GM18867 (cell line): ENCODE measurements around the gene PNKP.

Source experiments
- ATAC-seq: cut with Tn5 transposase; IDR thresholded peaks from one replicate; pipeline ENCODE4 v1.9.1; 2021; ENCODE audit warnings: mild to moderate bottlenecking, moderate library complexity; ENCODE audit not compliant: unreplicated experiment

The PNKP gene

DNA sequence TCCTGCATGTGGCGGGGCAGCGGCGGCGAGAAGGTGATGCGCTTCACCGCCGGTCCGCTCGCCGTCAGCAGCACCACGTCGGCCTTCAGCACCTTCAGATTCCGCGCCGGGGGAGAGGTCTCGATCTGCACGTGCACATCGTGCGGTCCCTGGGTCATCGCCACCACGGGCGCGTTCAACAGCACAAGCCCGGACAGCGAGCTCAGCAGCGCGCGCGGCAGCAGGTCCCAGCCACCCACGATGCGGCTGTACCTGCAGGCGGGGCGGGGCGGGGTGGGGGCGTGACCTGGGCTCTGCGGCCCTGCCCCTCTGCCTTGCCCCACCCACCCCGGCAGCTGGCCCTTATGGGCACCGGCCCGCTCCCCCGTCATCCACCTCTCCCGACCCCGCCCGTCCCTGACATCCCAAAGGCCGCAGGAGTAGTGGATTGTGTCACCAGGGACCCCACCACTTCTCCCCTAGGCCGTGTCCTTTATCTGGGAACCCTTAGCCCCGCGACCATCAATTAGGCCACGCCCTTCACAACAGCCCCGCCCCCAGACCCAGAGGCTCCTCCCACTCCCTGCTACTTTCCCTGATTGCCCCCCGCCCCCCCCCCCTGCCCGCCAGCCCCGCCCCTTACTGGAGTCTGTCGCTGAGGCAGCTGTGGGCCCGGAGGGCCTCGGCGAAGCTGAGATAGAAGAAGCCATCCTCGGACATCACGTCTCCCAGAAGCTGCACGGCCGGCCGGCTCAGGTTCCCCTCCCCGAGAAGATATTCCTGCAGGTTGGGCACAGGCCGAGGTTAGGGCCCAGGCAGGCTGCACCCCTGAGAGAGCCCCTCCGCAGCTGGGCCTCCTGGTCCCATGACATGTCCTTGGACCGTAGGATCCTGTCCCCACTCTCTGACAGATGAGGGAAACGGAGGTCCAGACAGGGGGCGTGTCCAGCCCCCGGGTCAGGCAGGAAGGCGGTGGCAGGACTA lies 23.3 kb upstream of the PNKP start:
- no peak for ATAC-seq

DNA sequence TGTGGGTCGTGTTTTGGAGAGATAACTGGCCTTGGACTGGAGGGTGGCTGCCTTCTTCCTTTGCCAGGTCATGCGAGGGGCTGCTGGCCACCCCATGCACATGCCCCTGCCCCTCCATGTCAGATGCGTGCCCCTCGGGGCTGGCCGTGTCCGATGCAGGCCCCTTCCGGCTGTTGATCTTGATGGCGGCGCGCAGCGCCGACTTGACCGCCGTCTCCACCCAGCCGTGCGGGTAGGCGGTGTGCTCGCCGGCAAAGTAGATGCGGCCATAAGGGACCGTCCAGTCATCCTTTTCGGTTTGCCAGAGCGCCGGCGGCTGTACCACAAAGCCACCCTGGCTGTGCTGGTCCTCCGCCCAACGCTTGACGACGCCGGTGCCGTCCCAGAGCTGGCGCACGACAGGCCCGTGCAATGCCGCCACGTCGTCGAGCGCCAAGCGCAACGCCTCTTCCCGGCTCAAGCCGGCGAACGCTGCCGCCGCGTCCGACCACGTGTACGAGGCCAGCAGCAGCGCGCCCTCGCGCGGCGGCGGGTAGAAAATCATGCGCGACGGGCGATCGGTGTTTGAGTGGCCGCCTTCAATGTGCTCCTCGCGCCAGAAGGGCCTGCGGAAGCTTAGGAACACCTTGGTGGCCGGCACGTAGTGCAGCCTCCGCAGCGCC lies 22.4 kb upstream of the PNKP start:
- ATAC-seq = no peak

DNA sequence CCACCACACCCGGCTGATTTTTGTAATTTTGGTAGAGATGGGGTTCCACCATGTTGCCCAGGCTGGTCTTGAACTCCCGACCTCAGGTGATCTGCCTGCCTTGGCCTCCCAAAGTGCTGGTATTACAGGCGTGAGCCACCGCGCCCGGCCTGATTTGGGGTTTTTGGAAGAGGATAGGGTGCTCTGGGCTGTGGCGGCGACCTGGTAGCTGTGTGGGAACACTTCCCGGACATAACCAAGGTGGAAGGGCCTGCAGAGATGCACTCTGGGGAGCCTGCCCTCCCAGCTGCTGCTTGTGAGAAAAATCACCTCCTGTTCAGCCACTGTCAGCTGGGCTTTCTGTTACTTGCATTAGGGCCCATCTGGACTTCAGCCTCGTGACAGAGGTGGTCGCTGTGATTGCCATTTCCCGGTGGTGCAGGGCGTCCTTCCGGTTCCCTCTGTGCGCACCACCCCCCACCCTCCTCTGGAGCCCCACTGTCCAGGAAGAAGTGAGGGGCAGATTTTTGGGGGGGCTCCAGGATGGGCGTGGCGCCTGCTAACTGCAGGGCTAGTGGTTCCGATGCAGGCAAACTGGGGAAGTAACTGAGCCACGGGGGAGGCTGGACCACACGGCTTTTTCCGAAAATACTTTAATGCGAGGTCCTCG lies 21.8 kb upstream of the PNKP start:
- no peak for ATAC-seq

DNA sequence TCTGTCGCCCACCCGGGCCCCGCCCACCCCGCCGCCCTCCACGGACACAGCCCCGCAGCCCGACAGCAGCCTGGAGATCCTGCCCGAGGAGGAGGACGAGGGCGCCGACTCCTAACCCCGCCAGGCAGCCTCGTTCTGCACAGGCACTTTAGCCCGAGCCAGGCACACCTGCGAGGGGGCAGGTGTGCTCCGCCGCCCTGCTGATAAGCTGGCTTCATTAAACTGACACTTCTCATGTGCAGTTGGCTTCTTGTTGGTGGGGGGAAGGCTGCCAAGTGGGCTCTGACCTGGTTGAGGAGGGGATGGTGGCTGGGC lies 21.1 kb upstream of the PNKP start:
- ATAC-seq = no peak

DNA sequence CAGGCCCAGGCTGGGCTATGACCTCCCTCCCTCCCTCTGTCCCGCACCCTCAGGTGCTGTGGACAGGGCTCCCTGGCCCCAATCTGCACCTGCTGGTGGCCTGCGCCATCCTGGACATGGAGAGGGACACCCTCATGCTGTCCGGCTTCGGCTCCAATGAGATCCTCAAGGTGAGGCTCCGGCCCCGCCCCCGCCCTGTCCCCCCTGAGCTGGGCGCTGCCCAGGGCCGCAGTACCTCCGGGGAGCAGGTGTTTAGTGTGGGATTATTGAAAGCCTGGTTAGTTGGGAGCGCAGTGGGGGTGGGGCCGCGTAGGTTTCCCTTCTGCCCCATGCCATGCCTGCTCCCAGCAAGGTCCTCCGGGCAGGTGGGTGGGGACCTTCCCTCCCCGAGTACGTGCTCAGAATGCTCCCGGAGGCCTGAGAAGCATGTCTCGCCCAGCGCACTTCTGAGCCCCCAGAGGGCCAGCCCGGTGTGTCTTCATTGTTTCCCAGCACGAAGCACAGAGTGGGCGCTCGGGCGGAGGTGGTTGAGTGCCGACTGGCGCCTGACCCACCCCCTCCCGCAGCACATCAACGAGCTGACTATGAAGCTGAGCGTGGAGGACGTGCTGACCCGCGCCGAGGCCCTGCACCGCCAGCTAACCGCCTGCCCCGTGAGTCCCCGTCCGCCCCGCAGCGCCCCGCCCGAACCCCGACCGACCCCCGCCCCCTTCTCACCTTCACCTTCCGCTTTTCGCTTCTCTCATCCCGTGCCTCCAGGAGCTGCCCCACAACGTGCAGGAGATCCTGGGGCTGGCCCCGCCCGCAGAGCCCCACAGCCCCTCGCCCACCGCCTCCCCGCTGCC lies 20.5 kb upstream of the PNKP start:
- no peak for ATAC-seq

DNA sequence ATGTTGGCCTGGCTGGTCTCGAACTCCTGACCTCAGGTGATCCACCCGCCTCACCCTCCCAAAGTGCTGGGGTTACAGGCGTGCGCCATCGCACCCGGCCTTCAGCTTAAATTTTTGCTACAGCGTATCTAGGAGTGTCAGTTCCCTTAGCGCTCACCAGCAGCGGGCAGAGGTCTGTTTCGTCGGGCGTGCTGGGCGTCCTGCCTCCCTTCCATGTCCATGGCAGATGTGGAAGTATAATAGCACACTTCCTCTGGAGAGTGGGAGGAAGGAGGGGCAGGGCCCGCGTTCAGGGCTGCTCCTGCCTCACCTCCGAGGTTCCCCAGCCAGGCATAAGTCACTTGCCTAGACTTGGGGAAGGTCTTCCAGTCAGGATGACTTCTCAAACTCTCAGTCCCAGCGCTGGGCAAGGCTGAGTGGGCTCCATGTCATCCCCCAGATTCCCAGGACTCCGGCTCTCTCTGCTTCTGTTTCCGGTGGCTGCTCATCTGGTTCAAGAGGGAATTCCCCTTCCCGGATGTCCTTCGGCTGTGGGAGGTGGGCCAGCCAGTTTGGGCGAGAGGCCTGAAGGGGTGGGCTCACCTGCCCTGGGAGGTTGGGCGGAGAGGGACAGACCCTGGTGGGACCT lies 19.8 kb upstream of the PNKP start:
- ATAC-seq = no peak

DNA sequence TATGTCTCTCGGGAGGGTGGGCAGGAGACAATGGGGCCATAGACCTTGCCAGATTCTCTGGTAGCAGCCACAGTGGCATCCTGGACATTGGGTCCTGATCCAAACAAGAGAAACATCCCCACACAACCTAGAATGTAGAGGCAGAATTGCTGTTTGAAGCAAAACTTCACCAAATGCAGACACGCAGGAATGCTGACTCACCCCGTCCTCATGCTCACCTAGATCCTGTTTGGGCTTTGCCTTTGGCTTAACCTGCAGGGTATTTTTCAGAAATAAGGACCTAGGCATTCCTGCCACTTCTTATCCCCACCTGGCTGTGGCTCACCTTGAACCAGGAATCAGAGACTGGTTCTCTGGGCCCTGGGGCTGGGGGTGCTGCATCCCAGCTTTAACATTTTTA lies 17.4 kb upstream of the PNKP start:
- ATAC-seq = no peak

DNA sequence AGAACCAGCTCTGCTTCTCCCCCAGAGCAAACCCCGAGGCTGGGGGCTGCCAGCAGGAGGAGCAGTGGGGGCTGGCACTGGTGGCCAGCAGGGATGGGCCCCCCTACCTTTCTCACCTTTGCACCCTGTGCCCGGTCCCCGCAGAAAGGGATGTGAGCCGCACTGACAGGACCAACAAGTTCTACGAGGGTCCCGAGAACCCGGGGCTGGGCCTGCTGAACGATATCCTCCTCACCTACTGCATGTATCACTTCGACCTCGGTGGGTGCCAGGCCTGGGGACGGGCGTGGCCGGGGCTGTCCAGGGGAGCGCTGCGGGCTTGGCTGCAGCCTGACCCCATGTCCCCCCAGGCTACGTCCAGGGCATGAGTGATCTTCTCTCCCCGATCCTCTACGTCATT lies 16.7 kb upstream of the PNKP start:
- ATAC-seq = no peak

DNA sequence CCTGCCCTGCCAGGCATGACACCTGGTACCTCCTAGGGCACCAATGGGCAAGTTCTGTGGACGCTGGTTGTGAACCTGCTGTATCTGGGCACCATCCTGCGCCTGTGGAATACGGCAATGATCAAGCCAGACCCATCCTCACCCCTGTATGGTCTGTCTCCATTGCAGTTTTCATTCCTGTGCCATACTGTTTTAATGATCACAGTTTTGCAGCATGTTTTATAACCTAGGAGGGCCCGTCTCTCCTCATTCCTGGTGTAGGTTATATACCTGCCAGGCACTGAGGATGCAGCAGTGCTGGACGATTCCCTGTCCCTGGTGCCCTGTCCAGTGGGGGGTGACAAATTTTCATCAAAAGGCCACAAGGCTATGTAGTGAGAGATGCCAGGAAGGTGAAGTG lies 15.7 kb upstream of the PNKP start:
- no peak for ATAC-seq

DNA sequence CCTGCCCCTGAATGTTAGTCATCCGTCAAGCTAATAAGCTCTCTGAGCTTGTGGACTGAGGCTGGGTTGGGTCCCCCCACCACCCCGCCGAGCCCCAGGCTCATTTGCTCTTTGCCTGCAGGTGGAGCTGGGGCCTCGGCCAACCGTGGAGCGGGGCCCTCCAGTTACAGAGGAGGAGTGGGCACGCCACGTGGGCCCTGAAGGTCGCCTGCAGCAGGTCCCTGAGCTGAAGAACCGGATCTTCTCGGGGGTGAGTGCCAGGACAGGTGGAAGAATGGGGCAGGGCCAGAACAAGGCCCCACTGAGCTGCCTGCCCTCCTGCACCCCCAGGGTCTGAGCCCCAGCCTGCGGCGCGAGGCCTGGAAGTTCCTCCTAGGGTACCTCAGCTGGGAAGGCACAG lies 15.3 kb upstream of the PNKP start:
- ATAC-seq = no peak

DNA sequence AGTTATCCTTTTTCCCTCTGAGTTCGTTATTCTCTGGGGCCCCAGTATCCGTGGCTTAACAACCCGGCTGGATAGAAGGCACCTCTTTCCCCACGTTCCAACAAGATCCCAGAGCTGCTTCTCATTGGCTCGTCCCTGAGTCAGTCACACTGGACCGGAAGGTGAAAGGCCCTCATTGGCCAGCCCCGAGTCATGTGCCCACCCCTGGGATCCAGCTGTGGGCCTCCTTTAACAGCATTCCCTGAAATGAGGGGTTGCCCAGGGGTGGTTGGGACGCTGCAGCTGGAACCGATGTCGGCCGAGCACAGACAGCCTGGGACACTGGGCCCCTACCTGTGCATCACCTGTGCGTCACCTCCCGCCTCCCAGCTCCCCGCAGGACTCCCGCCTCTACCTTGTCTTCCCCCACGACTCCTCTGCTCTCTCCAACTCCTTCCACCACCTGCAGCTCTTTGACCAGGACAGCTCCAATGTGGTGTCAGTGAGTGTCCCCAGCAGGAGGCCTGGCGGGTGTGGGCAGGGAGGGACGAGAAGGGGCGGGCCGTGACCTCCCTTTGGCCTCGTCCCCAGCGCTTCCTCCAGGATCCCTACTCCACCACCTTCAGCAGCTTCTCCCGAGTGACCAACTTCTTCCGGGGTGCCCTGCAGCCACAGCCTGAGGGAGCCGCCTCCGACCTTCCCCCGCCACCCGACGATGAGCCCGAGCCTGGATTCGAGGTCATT lies 14.5 kb upstream of the PNKP start:
- no peak for ATAC-seq

DNA sequence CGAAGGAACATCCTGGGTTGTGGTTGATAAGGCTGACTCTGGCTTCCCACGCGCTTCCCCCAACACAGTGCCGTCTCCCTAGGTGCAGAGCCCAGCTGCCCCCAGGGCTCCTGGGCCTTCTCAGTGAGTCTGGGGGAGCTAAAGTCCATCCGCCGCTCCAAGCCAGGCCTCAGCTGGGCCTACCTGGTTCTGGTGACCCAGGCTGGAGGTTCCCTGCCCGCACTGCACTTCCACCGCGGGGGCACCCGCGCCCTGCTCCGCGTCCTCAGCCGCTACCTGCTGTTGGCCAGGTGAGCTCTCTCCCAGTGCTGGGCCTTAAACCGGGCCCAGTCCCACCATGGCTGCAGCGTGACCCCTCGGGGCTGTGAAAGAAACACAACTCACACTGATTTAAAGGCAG lies 13.8 kb upstream of the PNKP start:
- no peak for ATAC-seq

DNA sequence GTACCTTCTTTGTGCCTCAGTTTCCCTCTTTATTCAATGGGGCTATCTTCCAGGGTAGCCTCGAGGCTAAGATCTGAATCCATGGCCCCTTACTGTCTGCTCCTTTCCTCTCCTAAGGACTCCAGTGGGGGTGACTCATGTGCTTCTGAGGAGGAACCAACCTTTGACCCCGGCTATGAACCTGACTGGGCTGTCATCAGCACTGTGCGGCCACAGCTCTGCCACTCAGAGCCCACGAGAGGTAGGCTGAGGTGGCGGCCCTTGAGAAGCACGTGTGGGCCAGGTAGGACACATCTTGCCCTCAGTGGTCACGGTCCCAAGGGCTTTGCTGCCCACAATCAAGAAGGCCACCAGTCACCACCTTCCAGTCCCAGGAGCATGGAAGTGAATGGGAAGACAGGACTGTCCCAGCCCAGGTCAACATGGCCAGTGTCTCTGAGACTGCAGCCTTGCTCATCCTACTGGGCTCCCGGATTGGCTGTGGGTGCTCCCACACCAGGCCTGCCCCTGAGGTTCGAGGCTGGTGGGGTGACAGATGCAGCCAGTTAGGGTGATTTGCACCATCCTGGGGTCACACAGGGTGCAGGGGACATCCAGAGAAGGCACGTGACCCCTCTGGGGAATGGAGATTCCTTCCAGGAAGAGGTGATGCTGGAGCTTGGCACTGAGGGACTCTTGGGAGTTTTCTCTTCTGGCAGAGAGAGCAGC lies 12.9 kb upstream of the PNKP start:
- ATAC-seq = no peak

DNA sequence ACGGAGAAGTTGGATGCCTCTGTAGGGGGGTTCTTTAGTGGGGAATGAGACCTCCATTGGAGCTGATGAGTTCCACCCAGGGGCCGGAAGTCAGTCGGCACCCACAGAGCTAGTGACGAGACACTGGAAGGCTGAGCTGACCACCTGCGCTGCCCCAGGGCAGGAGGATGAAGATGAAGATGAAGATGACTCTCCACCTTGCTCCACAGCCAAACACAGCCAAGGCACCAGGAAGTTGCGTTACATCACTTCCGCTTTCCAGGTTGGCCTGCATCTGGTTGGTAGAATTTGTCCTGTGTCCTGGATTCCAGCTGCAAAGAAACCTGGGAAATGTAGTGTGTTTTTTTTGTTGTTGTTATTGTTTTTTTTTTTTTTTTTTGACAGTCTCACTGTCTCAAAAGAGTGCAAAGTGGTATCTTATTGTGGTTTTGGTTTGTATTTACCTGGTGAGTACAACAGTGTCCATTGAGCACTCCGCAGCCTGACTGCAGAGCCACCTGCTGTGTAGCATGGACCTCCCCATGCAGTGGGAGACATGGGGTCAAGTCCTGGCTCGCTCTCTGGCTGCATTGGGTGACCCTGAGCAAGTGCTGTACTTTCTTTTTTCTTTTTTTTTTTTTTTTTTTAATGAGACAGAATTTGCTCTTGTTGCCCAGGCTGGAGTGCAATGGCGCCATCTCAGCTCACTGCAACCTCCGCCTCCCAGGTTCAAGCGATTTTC lies 12.0 kb upstream of the PNKP start:
- no peak for ATAC-seq

DNA sequence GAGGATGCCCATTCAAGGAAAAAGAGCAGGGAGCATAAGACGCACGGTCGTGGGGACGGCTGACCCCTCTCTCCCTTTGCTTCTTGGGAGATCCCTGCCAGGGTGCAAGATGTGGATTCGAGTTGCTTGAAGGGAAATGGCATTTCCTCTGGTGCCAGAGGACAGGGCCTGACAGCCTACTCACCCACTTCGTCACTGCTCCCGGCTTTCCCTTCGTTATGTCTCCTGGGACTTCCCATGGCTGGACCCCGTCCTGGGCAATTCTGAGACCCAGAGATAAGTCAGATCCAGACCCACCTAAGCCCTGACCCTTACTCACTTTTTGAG lies 11.3 kb upstream of the PNKP start:
- no peak for ATAC-seq

DNA sequence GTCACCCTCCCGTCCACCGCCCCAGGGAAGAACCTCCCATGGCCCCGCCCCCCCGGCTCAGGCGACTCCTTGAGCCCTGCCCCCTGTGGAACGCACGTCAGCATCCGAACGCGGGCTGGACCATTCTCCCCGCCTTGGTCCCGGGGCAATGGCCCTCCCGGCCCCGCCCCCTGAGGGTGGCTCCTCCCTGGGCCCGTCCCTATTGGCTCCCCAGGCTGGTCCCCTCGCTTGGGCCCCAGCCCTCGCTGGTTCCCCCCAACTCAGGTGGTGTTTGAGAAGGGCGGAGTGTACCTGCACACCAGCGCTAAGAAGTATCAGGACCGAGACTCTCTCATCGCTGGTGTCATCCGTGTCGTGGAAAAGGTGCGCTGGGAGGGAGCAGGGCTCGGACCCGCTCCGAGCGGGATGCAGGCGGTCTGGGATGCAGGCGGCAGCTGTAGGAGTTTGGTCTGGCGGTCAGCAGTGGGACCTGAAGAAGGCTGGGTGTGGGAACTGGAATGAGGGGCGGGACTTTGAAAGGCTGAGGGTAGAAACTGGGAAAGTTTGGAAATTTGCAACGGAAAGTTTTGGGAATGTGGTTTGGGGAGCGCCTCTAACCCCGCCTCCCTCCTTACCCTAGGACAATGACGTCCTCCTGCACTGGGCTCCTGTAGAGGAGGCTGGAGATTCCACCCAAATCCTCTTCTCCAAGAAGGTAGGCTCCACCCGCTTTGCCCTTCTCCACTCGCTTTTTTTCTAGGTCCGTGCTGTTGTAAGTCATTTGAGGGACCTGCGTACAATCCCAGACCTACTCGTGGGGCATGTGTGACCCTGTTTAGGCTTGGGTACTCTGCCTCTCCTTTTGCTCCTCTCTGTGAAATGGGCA lies 10.7 kb upstream of the PNKP start:
- peak; percentile 42 for ATAC-seq

DNA sequence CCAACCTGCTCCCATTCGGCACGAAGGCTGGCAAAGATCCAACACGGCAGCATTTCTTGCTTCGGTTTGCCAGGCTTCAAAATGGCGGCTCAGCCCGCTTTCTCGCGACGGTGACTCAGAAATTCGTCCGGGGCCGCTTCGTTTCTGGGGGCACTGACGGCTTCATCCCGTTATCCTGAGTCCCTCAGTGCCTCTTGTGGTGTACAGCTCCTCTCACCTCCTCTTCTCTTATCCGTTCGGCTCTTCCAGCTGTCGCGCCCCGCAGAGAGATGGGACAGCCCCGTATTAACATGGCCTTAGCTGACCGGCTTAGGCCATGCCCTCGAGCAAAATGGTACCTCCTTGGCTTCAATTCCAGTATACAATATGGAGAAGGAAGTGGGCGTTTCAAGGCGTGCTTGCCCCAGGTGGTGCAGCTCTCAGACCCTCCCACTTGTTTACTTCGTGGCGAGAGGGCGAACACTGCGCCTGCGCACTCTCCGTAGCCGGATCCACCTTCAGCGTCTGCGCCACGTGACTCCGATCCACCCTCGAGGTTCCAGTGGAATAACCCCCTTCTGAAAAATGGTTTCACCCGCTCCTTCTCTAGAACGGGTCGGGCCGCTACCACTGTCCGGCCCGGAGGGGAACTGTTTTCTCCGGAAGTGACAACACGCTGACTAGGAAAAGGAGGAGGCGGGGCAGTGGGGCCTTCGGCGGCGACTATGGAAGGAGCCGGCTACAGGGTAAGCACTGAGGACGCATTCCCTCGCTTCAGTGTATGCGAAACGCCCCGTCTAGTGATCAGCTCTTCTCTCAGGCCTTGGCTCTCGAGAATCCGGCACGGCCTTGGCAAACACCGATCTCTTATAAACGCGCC lies 9.9 kb upstream of the PNKP start, which contains the start of the genes AKT1S1 and TBC1D17:
Gene AKT1S1, minus strand, starts transcription at position 336 of the 859 bp plus-strand sequence. CDS start 4,060 bp downstream, outside the sequence.
Gene TBC1D17, plus strand, starts transcription at position 683 of the 859 bp plus-strand sequence. Its CDS starts 22 bp downstream, at position 705.
- peak; percentile 58 for ATAC-seq
